Naive thymus-derived CD8-positive, alpha-beta T cell (primary cell): ENCODE measurements around the gene SLC36A4. TPM values are rescaled to one million over a fixed set of nuclear protein-coding genes. Genes with fewer than 3 reads are reported as not detected.
"Not testable (repeated sequence)": the region's sequence is repeated elsewhere in the genome, so short reads cannot be mapped to it uniquely, and the experiment has no call there.

ENCODE experiments used
- ATAC-seq, 2 donors: fragments of 150-1000 bp; cut with Tn5 transposase in 1 of 2; sonication (Bioruptor Pico), chemical (Tn5 transposase) in 1 of 2; 1 replicate in 1 of 2; 2 replicates in 1 of 2; pipeline ENCODE4 v1.10.0; 2021; ENCODE audit warnings: mild to moderate bottlenecking in 2 of 2, moderate library complexity in 2 of 2
- POLR2A ChIA-PET: fragments of 350-600 bp; sonication (Branson Sonifier 250); formaldehyde crosslinking; loops from one replicate; lab custom pipeline; 2021; ENCODE audit warnings: antibody characterized with exemption; lab: Charles Lee
- DNase-seq, 10 donors: peaks; one replicate each; pipeline versions ENCODE4 v3.0.0 to v3.0.0-alpha.2; 2020 to 2022
- H3K27ac Mint-ChIP-seq, 10 donors: one replicate each; pipeline ENCODE4 v1.8.0; 2020 to 2022; ENCODE audit warnings: mild to moderate bottlenecking in 10 of 10, mixed read lengths in 10 of 10, moderate library complexity in 4 of 10, inconsistent platforms in 1 of 10
- H3K27me3 Mint-ChIP-seq, 5 donors: one replicate each; pipeline ENCODE4 v1.8.0; 2021 to 2022; ENCODE audit warnings: mixed read lengths in 5 of 5
- H3K36me3 Mint-ChIP-seq, 3 donors: one replicate each; pipeline ENCODE4 v1.8.0; 2020 to 2022; ENCODE audit warnings: mixed read lengths in 3 of 3, mild to moderate bottlenecking in 2 of 3, inconsistent platforms in 1 of 3
- H3K4me1 Mint-ChIP-seq, 4 donors: one replicate each; pipeline ENCODE4 v1.8.0; 2021 to 2022; ENCODE audit warnings: mixed read lengths in 4 of 4
- H3K4me3 Mint-ChIP-seq, 10 donors: one replicate each; pipeline ENCODE4 v1.8.0; 2020 to 2022; ENCODE audit warnings: mild to moderate bottlenecking in 10 of 10, mixed read lengths in 10 of 10, moderate library complexity in 6 of 10, inconsistent platforms in 1 of 10
- H3K9me3 Mint-ChIP-seq, 9 donors: one replicate each; pipeline ENCODE4 v1.8.0; 2020 to 2022; ENCODE audit warnings: mixed read lengths in 9 of 9, mild to moderate bottlenecking in 3 of 9, inconsistent platforms in 1 of 9, moderate library complexity in 1 of 9
- polyA plus RNA-seq, 3 donors: library from polyadenylated mRNA; unstranded; fragments of 300-500 nt; fragmentation: Illumina TruSeq; gene quantifications; one replicate each; pipeline ENCODE4 v1.2.3, GENCODE V29; 2021
- total RNA-seq, 8 experiments: library from RNA in 2 of 8; stranded (reverse) in 2 of 8; gene quantifications; one replicate each; pipeline ENCODE4 v1.2.3 and lab custom pipeline; 2021 to 2026

The SLC36A4 gene
- total and polyA plus RNA-seq, 5 experiments from 2014 or later, result 20.2 to 27.8 (median 25.6) TPM

DNA sequence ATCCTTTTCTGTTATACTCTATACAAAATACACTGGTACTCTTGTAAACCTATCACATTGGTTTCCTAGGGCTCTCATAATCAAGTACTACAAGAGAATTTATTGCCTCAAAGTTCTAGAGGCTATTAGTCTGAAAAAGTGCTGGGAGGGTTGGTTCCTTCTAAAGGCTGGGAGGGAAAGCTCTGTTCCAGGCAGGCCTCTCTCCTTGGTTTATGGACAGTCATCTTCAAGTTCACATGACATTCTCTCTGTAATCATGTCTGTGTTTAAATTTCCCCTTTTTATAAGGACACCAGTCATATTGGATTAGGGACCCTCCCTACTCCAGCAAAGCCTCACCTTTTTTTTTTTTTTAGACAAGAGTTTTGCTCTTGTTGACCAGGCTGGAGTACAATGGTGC is 9.1 kb downstream of the SLC36A4 start:
- POLR2A ChIA-PET, result no interaction called here
- Mint-ChIP-seq H3K27ac (no peak overlapping the region), H3K36me3 (peaks cover 20 to 32% (median 26%) of the 10 kb centered on the region in 3 donors), H3K4me3 (no peak overlapping the region), H3K9me3 (peaks cover 0 to 13% (median 8%) of the 10 kb centered on the region in 9 donors), H3K4me1 (peaks cover under 1 to 7% (median 6%) of the 10 kb centered on the region in 4 donors), H3K27me3 (no peaks in the 10 kb centered on the region)
- ATAC-seq (no peak), DNase-seq (no peak)

DNA sequence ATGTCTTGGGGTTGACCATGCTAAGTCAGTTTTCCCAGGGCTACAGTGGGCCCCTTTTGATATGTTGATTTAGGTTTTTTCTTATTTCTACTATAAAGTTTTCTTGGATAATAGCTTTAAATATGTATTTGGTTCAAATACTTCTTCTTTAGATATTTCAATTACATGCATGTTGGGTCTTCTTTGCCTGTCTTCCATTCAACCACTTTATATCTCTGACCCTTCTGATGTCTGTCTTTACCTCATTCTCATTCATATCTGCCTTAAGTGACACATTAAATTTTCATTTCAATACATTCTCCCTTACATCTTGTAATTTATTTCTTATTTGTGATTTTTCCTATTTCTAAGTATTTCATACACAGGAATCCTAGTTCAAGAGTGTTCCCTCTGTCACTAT is 10.5 kb downstream of the SLC36A4 start:
- peaks cover 0 to 13% (median 8%) of the 10 kb centered on the region in 9 donors for H3K9me3 Mint-ChIP-seq
- POLR2A ChIA-PET, result no interaction called here
- ATAC-seq, result no peak
- no peak for DNase-seq
- H3K36me3 Mint-ChIP-seq, result peaks cover 25 to 37% (median 26%) of the 10 kb centered on the region in 3 donors
- H3K4me1 Mint-ChIP-seq, result peaks cover 0 to 6% (median 5%) of the 10 kb centered on the region in 4 donors
- H3K4me3 Mint-ChIP-seq, result no peak overlapping the region
- no peaks in the 10 kb centered on the region for H3K27me3 Mint-ChIP-seq
- no peak overlapping the region for H3K27ac Mint-ChIP-seq

DNA sequence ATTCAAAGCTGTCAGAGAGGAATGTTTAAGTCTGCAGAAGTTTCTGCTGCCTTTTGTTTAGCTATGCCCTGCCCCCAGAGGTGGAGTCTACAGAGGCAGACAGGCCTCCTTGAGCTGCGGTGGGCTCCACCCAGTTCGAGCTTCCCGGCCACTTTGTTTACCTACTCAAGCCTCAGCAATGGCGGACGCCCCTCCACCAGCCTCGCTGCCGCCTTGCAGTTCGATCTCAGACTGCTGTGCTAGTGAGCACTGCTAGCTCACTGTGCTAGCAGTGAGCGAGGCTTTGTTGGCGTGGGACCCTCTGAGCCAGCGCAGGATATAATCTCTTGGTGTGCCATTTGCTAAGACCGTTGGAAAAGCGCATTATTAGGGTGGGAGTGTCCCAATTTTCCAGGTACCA is 19.9 kb downstream of the SLC36A4 start:
- H3K4me3 Mint-ChIP-seq, DNase-seq: not testable (repeated sequence)

DNA sequence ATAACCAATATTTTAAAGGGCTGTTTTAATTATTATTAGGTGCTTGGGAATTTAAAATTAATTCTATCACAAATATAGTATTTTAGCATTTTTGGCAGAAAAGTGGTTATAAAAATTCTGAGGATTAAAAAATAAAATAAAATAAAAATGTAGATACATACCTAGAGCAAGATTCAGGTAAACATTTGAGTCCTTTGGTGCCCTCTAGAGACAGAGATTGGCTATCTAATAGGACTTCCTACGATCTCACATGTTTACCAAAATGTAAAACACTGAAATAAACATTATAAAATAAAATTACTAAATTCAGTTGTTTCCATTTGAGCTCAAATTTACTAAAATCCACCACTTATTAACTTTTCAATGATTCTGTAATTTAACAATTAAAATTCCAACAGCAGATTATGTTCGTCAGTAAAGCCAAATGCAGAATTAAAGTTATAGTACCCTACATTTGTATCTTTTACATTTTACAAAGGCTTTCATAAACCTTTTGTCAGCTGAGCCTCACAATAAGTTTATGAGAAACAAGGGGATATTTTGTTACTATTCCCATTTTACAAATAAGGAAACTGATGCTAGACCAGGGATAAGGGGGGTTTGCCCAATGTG is 27.7 kb downstream of the SLC36A4 start:
- H3K9me3 Mint-ChIP-seq, result peaks cover 0 to 2% (median 0%) of the 10 kb centered on the region in 9 donors
- POLR2A ChIA-PET, result no interaction called here
- ATAC-seq (no peak), DNase-seq (no peak)
- H3K36me3 Mint-ChIP-seq, result peaks cover under 1 to 15% (median 2%) of the 10 kb centered on the region in 3 donors
- no peak overlapping the region for H3K27ac Mint-ChIP-seq
- no peaks in the 10 kb centered on the region for H3K27me3 Mint-ChIP-seq
- H3K4me1 Mint-ChIP-seq, result peaks cover 0 to 13% (median 2%) of the 10 kb centered on the region in 4 donors
- H3K4me3 Mint-ChIP-seq, result no peak overlapping the region

More for the DNA sequence above, 19.9 kb downstream of the SLC36A4 start:
- POLR2A ChIA-PET, result interaction anchor here (0.5 kb wide), 1 partner anchor 474 kb away, joined by 3 read pairs; no protein-coding TSS in a partner anchor
- not testable (repeated sequence) for H3K27me3 Mint-ChIP-seq, H3K27ac Mint-ChIP-seq, ATAC-seq, H3K4me1 Mint-ChIP-seq
- H3K9me3 Mint-ChIP-seq, result peaks cover 0 to 18% (median 3%) of the 10 kb centered on the region in 9 donors
- peaks cover 20 to 49% (median 48%) of the 10 kb centered on the region in 3 donors for H3K36me3 Mint-ChIP-seq

DNA sequence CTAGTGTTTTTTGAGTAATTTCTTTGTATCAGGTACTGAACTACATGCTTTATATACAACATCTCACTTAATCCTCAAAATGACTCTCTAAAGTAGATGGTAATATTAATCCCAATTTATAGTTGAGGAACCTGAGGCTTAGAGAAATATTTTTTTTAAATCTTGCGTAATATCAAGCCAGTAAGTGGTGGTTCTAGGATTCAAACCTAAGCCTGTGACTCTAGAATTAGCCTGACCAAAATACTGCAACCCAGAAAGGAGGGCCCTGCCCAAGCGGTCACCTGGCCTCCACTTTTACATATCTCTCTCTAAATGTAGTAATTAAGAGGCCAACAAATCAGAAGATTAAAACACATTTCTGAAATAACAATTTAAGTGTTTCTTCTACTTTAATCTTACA is 28.6 kb downstream of the SLC36A4 start:
- Mint-ChIP-seq H3K9me3 (peaks cover 0 to 2% (median 0%) of the 10 kb centered on the region in 9 donors), H3K27ac (peak overlapping the region in 1 of 10 donors; percentile 46), H3K36me3 (peaks cover 9 to 24% (median 9%) of the 10 kb centered on the region in 3 donors), H3K4me1 (peaks cover 0 to 13% (median 2%) of the 10 kb centered on the region in 4 donors), H3K27me3 (no peaks in the 10 kb centered on the region), H3K4me3 (no peak overlapping the region)
- no peak for ATAC-seq
- POLR2A ChIA-PET, result no interaction called here
- no peak for DNase-seq

DNA sequence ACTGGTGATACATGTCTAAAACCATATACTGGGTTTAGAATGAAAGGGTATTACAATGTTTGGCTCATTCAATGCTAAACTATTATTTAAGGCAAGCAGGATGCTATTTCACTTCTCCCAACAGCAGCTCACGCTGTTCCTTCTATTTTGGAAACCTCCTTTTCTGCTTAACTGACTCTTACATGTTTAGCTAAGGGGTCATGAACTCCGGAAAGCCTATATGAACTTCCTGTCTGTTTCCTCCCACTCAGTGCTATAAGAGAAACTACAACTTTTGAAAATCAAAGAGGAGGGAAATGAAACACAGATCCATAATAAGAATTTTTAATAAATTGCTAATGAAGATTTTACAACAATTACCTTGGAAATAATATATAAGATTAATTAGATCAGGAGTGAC is 30.9 kb downstream of the SLC36A4 start:
- DNase-seq, result no peak
- no peak for ATAC-seq
- peaks cover 0 to 13% (median 2%) of the 10 kb centered on the region in 4 donors for H3K4me1 Mint-ChIP-seq
- H3K27me3 Mint-ChIP-seq, result no peaks in the 10 kb centered on the region
- peak overlapping the region in 1 of 10 donors; percentile 15 for H3K27ac Mint-ChIP-seq
- H3K4me3 Mint-ChIP-seq, result no peak overlapping the region
- POLR2A ChIA-PET, result no interaction called here
- H3K36me3 Mint-ChIP-seq, result peaks cover 14 to 43% (median 20%) of the 10 kb centered on the region in 3 donors
- no peaks in the 10 kb centered on the region for H3K9me3 Mint-ChIP-seq

DNA sequence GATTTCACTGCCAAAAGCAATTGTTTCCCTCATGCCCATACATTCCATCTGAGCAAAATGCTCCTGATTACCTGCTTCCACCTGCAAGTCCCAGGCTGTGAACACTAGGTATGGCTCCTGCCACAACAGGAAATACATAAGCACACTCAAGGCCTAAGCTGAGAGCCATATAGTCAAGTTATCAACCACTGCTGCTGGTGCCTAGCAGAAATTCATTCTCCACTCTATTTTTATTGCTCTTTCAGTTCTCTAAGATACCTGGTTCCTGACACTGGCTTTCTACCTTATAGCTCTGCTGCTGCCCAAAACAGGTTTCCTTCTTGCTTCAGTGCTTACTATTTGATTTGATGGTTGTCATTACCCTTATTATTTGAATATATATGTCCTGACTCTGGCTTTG is 31.6 kb downstream of the SLC36A4 start:
- H3K27ac Mint-ChIP-seq, result peak overlapping the region in 2 of 10 donors; percentile 55 to 63
- POLR2A ChIA-PET, result no interaction called here
- H3K4me1 Mint-ChIP-seq, result peaks cover 0 to 13% (median 2%) of the 10 kb centered on the region in 4 donors
- no peaks in the 10 kb centered on the region for H3K9me3 Mint-ChIP-seq
- no peak for ATAC-seq
- peaks cover 14 to 50% (median 27%) of the 10 kb centered on the region in 3 donors for H3K36me3 Mint-ChIP-seq
- no peak overlapping the region for H3K4me3 Mint-ChIP-seq
- no peaks in the 10 kb centered on the region for H3K27me3 Mint-ChIP-seq
- no peak for DNase-seq

DNA sequence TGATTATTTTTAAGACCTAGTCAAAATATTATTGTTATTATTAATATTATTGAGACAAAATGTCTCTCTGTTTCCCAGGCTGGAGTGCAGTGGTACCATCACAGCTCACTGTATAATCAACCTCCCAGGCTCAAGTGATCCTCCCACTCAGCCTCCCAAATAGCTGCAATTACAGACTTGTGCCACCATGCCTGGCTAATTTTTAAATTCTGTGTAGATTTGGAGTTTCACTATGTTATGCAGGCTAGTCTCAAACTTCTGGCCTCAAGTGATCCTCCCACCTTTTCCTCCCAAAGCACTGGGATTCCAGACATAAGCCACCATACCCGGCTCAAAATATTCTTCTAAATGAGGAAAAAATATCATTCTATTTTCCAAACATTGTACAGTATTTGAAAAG is 37.0 kb downstream of the SLC36A4 start:
- Mint-ChIP-seq H3K27me3 (no peaks in the 10 kb centered on the region), H3K4me1 (no peaks in the 10 kb centered on the region), H3K9me3 (peaks cover 0 to 13% (median 5%) of the 10 kb centered on the region in 9 donors), H3K27ac (no peak overlapping the region), H3K36me3 (peaks cover 24 to 65% (median 60%) of the 10 kb centered on the region in 3 donors), H3K4me3 (no peak overlapping the region)
- ATAC-seq, result no peak
- POLR2A ChIA-PET, result no interaction called here
- DNase-seq, result no peak

DNA sequence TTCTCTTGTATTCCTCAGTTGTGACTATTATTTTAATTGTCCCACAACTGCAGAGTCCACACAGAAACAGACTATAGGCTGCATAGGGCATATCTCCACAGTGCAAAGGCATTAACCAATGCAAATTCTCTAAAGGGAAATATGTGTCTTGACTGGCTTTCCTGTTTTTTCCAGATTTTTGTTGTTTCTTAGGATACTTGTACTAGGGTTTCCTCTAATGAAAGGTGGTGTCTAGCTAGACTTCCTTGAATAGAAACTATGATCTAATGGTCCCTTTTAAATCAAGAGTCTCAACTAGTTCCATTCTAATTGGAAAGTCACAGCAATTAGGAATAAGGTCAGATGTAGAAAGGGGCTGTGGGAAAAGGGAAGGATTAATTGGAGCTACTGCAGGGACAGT is 37.6 kb downstream of the SLC36A4 start:
- Mint-ChIP-seq H3K4me3 (no peak overlapping the region), H3K4me1 (no peaks in the 10 kb centered on the region), H3K36me3 (peaks cover 24 to 62% (median 60%) of the 10 kb centered on the region in 3 donors), H3K27ac (no peak overlapping the region), H3K27me3 (no peaks in the 10 kb centered on the region), H3K9me3 (peaks cover 0 to 15% (median 5%) of the 10 kb centered on the region in 9 donors)
- DNase-seq (no peak), ATAC-seq (no peak)
- POLR2A ChIA-PET, result no interaction called here

DNA sequence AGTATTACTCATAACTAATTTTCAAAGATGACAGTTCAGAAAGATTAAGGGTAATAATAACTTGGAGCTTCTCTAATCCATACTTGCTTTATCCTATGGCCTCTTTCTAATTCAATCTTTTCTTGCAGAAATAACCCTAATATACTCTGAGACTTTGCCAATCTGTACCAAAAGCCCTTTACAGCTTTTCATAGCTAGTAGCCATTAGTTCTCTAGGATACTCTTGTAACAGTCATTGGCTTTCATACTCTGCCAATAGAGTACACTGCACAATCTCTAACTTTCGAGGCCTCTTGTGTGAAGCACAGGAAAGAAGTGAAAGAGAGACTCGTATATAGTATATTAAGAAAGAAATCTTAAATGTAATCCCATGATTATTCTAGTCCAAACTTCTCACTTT is 38.1 kb downstream of the SLC36A4 start:
- Mint-ChIP-seq H3K27ac (no peak overlapping the region), H3K27me3 (no peaks in the 10 kb centered on the region), H3K4me3 (no peak overlapping the region), H3K36me3 (peaks cover 20 to 57% (median 57%) of the 10 kb centered on the region in 3 donors), H3K4me1 (no peaks in the 10 kb centered on the region), H3K9me3 (peaks cover 0 to 15% (median 5%) of the 10 kb centered on the region in 9 donors)
- no peak for ATAC-seq
- POLR2A ChIA-PET, result no interaction called here
- no peak for DNase-seq

DNA sequence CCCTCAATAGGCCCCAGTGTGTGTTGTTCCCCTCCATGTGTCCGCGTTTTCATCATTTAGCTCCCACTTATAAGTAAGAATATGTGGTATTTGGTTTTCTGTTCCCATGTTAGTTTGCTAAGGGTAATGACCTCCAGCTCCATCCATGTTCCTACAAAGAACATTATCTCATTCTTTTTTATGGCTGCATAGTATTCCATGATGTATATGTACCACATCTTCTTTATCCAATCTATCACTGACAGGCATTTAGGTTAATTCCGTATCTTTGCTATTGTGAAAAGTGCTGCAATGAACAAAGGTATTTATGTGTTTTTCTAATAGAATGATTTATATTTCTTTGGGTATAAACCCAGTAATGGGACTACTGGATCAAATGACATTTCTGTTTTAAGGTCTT is 42.1 kb downstream of the SLC36A4 start:
- H3K36me3 Mint-ChIP-seq, result peaks cover 10 to 37% (median 25%) of the 10 kb centered on the region in 3 donors
- H3K9me3 Mint-ChIP-seq, result peaks cover 0 to 15% (median 5%) of the 10 kb centered on the region in 9 donors
- H3K4me1 Mint-ChIP-seq, result no peaks in the 10 kb centered on the region
- no peak overlapping the region for H3K27ac Mint-ChIP-seq
- ATAC-seq, result no peak
- no peak for DNase-seq
- no peaks in the 10 kb centered on the region for H3K27me3 Mint-ChIP-seq
- POLR2A ChIA-PET, result no interaction called here
- H3K4me3 Mint-ChIP-seq, result no peak overlapping the region

DNA sequence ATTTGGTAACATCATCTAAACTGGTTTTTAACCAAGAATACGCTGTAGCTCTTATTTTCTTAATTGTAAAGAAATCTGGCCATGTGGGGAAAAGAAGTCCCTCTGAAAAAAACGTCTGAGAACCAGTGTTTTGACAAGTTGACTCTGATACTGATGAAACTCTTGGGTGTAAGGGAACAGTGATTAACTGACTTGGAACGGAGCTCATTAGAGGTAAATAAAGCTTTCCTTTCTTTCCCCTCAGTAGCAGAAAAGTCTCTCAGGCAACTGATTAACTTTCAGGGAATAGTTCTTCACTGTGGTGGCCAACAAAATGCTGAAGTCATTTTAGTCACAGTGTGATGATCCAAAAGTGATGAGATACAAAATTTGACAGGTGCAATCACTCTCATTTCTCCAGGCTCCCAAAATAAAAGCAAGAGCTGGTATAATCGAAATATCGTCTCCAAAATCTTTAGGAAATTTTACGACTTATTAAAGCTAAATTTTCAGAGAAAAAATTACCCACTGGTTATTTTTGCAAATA is 52.3 kb downstream of the SLC36A4 start:
- Mint-ChIP-seq H3K9me3 (peaks cover 0 to 5% (median 0%) of the 10 kb centered on the region in 9 donors), H3K27me3 (no peaks in the 10 kb centered on the region), H3K36me3 (peaks cover 5 to 16% (median 5%) of the 10 kb centered on the region in 3 donors), H3K4me3 (no peak overlapping the region), H3K4me1 (peaks cover 0 to 3% (median 0%) of the 10 kb centered on the region in 4 donors), H3K27ac (no peak overlapping the region)
- POLR2A ChIA-PET, result no interaction called here
- DNase-seq (no peak), ATAC-seq (no peak)

DNA sequence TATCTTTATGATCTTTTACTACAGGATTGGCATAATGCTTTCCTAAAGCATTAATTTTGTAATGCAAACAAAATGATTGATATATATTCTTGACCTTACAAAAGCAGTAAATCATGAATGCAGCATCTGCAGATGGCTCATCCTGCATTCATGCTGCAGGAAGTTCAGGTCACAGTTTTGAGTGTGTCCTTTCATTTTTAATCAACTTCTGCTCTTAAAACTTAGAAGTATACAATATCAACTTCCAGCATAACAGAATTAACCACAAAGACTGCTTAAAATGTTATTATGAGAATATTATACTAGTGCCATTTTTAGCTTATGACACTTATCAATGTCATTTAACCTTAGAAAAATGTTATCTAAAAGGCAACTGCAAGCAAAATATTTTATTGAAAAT is 54.0 kb downstream of the SLC36A4 start:
- Mint-ChIP-seq H3K27me3 (no peaks in the 10 kb centered on the region), H3K4me3 (no peak overlapping the region), H3K9me3 (peaks cover 0 to 5% (median 0%) of the 10 kb centered on the region in 9 donors), H3K27ac (peak overlapping the region in 1 of 10 donors; percentile 1), H3K4me1 (peaks cover 0 to 3% (median 0%) of the 10 kb centered on the region in 4 donors), H3K36me3 (peaks cover 4 to 8% (median 5%) of the 10 kb centered on the region in 3 donors)
- POLR2A ChIA-PET, result no interaction called here
- ATAC-seq (no peak), DNase-seq (no peak)
